HG03439 (cell line): ENCODE measurements around the gene PRKN.

Experiments used
- ATAC-seq: cut with Tn5 transposase; IDR thresholded peaks from one replicate; pipeline ENCODE4 v1.9.1; 2021; ENCODE audit warnings: mild to moderate bottlenecking, moderate library complexity; ENCODE audit not compliant: unreplicated experiment

The PRKN gene

DNA sequence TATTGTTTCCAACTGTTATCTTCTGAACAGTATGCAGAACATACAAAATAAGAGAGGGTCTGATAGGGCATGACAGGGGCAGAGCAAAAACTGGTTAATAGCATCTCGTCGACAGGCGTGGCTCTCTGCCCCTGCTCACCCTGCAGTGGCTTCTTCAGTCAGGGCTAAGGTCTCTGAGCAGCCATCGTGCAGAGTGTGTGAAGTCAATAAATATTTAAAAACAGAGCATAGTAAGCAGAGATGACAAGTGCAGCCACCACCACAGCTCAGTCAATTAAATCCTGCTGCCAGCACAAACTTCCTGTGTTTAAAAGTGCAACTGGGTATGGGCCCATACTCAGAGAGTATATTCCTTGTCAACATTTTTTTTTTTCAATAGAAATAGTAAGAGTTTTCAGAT lies 1080.3 kb downstream of the PRKN start:
- no peak for ATAC-seq

DNA sequence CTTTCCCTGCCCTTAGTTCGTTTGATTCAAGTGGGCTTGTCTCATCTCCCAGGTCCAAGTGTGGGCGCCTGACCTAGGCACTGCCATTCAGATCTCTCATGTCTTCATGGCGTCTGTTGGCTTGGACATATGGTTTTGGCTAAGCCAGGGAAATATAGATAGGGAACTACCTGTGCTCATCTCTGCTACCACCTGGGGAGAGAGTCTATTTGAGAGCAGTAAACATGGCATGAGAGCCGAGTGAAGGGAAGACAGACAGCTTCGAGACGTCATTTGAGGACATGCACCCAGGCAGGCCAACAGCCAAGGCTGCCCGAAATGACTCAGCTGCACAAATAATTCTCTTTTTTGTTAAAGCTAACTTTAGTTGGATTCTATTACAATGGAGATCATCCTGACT lies 1083.0 kb downstream of the PRKN start:
- no peak for ATAC-seq

DNA sequence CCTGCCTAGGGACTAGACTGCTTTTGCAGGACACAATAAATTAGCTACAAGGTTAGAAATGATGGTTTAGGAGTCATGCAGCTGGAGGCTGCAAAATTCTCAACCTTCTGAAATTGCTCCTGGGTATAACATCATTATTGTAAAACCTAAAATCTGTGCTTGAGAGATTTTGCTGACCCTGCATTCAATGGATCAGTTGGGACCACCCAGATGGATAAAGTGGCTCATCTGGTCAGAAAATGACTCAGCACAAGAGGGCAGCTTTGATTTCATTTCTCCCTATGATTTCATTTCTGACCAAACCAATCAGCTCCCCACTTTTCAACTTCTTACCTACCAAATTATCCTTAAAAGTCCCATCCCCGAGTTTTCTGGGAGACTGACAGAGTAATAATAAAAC lies 1086.4 kb downstream of the PRKN start:
- no peak for ATAC-seq

- ATAC-seq: no peak
Observed at GRCh38 chr6:161639772-161640171, 1087.8 kb downstream of the PRKN start.

DNA sequence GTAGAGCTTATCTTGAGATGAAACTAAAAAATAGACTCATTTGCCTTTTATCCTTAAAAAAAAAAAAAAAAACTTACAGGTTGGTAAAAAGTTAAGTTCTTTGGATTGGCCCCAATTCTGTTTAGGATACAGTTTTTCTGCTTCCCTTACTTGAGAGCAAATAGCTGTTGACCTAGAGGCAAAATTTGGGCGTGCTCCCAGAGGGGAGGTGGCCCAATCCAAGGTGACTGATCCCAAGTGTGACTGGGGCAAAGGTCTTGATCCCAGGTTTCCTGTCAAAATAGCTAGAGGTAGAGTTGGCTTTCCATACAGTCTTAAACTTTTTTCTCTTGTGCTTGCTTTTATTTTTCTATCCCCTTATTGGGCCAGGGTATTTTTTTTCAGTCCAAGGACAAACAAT lies 1089.9 kb downstream of the PRKN start:
- no peak for ATAC-seq

DNA sequence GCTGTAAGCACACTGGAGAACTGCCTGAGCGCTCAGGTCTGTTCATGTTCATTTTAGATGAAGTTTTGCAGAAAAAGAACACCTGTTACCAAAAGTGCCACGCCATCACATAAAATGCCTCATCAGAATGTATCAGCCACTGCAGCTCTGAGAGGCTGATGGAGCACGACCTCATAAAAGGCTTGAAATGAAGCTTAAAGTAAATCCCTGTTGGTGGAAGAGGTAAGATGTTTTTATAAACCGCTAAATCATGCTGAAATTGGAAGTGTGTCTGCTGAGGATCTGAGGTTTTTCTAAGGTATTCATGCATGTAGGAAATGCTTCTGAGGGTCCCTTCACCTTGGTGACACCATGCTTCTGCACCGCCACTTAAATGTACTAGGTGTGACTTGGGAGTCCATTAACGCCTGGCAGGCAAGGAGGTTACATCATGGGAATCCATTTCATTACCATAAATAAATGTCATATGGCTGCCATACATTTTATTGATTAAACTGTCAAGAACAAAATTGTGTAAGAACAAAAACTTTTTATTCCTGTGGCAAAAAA lies 1090.6 kb downstream of the PRKN start:
- no peak for ATAC-seq

DNA sequence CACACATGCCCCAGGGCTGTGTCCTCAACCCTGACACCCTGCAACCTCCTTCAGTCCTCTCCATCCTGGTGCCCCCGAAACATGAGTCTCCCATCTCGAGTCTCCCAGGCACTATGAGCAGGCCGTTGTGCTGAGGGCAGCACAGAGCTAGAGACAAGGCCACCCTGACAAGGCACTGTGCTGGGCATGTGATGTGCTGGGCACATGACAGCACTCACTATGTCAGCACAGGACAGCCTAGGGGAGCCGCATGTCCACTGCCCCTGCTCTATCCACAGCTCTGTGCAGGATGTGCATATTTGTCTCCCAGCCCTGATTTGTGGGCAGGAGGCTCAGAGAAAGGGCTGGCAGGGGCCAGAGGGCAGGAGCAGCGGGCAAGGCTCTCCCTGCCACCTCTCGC lies 1091.6 kb downstream of the PRKN start:
- ATAC-seq: no peak

GRCh38 chr6:161634916-161635315 lies 1092.7 kb downstream of the PRKN start:
- no peak for ATAC-seq

GRCh38 chr6:161631676-161632194 lies 1095.8 kb downstream of the PRKN start:
- no peak for ATAC-seq

- ATAC-seq: no peak
Observed at GRCh38 chr6:161630674-161631073, 1096.9 kb downstream of the PRKN start.

DNA sequence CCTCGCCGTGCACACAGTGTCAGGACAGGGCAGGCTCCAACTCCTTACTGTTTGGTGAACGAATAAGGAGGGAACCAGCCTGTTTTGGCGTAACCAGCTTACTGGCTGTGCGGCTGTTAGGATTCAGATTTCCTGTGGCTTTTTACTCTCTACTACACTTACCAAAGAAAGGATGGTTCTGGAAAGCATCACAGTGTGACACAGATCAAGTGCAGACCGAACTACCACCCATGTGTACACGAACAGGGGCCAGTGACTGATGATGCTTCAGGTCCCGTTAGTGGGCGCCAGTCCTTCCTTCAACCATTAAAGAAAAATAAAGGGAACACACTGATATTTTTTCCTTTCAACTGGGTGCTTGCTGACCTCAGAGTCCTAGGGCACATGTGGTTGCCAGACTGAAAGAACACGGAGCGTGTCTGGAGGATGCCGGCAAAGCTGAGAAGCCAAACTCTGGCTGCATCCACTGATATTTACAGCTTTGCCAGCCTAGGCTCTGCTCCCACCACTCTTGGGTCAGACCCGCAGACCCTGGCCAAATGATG lies 1101.4 kb downstream of the PRKN start:
- ATAC-seq: no peak

GRCh38 chr6:161624111-161624510 lies 1103.5 kb downstream of the PRKN start:
- ATAC-seq: no peak

DNA sequence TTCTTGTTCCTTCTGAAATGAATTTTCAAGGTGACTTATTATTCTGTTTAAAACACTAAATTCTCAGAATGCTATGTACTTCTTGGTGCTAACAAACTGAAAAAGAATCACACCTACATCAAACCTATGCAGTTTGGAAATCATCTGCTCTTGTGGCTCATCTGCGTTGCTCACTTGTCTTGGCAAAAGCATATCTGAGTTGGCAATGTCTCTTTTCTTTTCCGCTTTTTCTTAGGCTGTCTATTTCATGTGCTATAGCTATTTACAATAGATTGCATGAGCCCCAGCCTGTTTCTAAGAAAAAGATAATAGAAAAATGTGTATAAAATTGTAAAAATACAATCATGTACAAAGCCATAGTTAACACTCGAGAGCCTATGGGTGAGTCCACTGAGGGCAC lies 1104.8 kb downstream of the PRKN start:
- ATAC-seq: no peak

- ATAC-seq: no peak
Observed at GRCh38 chr6:161618831-161619454, 1108.6 kb downstream of the PRKN start.

- ATAC-seq: no peak
Observed at GRCh38 chr6:161613711-161614110, 1113.9 kb downstream of the PRKN start.

DNA sequence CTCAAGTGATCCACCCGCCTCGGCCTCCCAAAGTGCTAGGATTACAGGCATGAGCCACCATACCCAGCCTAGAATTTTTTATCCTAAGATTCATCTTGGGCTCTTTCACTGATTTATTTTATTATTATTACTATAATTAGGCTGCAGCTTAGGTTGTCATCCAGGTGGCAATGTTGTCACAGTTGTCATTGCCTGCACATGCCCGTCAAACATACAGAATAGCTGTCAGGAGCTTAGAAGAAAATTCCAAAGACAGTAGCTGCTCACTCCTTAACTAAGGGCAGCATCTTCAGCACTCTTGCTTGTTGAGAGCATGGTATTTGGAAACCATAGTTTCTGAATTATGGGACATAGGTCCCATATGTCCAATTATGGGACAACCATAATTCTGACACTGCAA lies 1118.8 kb downstream of the PRKN start:
- ATAC-seq: no peak

- no peak for ATAC-seq
Observed at GRCh38 chr6:161607696-161608297, 1119.8 kb downstream of the PRKN start.

DNA sequence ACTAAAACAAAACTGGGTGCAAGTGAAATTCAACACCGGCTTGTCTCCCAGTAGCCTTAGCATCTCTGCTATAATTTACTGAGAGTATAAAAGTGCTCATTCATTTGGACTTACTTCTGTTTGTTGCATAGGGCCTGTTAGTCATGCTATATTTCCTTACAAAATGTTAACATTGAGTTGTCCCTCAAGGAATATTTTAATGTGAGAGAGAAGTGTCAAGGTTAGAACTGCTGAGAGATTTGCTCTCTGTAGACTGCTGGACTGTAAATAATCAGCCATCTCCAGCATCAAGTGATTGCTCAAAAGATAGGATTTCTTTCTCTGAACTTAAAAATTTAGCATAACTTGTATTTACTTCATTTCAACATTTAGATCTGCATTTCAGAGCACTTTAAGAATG lies 1125.2 kb downstream of the PRKN start:
- ATAC-seq: no peak

DNA sequence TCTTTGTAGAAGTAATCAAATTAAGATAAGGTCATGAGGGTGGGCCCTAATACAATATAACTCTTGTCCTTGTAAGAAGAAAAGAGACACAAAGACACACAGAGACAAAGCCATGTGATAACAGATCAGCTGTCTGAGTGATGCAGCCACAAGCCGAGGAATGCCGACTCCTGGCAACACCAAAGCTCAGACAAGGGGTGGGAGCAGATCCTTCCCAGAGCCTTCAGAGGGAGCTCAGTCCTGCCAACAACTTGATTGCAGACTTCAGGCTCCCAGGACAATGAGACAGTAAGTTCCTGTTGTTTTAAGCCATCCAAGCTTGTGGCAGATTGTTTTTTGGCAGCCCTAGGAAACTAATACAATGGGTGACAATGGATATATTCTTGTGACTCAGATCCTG lies 1128.7 kb downstream of the PRKN start:
- ATAC-seq: no peak

- no peak for ATAC-seq
Observed at GRCh38 chr6:161596807-161597520, 1130.6 kb downstream of the PRKN start.

DNA sequence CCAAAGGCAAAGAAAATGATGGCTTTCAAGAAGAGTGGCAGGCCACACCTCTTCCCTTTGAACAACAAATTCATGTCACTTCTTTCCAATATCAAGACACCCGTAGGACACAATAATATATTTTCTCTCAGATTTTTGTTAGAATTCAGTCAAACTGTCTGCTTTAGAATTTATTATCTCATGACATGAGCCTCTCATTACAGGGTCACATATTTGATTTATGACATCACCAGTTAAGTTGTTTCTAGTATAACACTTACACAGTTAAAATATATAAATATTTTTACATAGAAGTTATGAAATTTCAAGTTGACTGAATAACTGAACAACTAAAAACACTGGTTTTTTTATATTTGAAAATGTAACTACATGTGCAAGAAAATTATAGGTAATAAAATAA lies 1133.2 kb downstream of the PRKN start:
- ATAC-seq: no peak
